Natural killer cell (primary cell): ENCODE results near the gene PDGFC. TPM values are rescaled to one million over a fixed set of nuclear protein-coding genes. Genes with fewer than 3 reads are reported as not detected.

ENCODE experiments used
- ATAC-seq, 3 donors: fragments of 150-1000 bp in 2 of 3; fragments of 200-7000 bp in 1 of 3; cut with Tn5 transposase; 1 replicate in 1 of 3; 2 replicates in 2 of 3; pipeline ENCODE4 v1.10.0; 2021; ENCODE audit warnings: mild to moderate bottlenecking in 2 of 3, moderate library complexity in 2 of 3
- DNase-seq, 2 donors: peaks; one replicate each; pipeline versions ENCODE4 v3.0.0 to v3.0.0-alpha.2; 2013 to 2021; ENCODE audit warnings: mixed read lengths in 1 of 2
- H3K27ac ChIP-seq: one replicate; pipeline ENCODE4 v1.5.1; 2013; ENCODE audit warnings: mild to moderate bottlenecking, low read length
- H3K27me3 ChIP-seq: one replicate; pipeline ENCODE4 v1.6.1; 2013; ENCODE audit warnings: low read length; ENCODE audit not compliant: control insufficient read depth, insufficient read depth
- H3K36me3 ChIP-seq: one replicate; pipeline ENCODE4 v1.6.1; 2013; ENCODE audit warnings: low read length; ENCODE audit not compliant: control insufficient read depth, insufficient read depth
- H3K4me1 ChIP-seq: one replicate; pipeline ENCODE4 v1.6.1; 2013; ENCODE audit warnings: low read length; ENCODE audit not compliant: control insufficient read depth, insufficient read depth
- H3K4me3 ChIP-seq: one replicate; pipeline ENCODE4 v1.5.1; 2013; ENCODE audit warnings: low read length
- H3K9me3 ChIP-seq: one replicate; pipeline ENCODE4 v1.6.1; 2013; ENCODE audit warnings: low read length; ENCODE audit not compliant: control insufficient read depth, insufficient read depth
- H3K27ac Mint-ChIP-seq, 2 donors: one replicate each; pipeline ENCODE4 v1.8.0; 2022; ENCODE audit warnings: mild to moderate bottlenecking in 2 of 2, mixed read lengths in 2 of 2, moderate library complexity in 1 of 2
- H3K27me3 Mint-ChIP-seq, 2 donors: one replicate each; pipeline ENCODE4 v1.8.0; 2022; ENCODE audit warnings: low read depth in 2 of 2, mixed read lengths in 2 of 2
- H3K36me3 Mint-ChIP-seq: one replicate; pipeline ENCODE4 v1.8.0; 2022; ENCODE audit warnings: mixed read lengths
- H3K4me1 Mint-ChIP-seq, 2 donors: one replicate each; pipeline ENCODE4 v1.8.0; 2022; ENCODE audit warnings: mixed read lengths in 2 of 2
- H3K4me3 Mint-ChIP-seq: one replicate; pipeline ENCODE4 v1.8.0; 2022; ENCODE audit warnings: mild to moderate bottlenecking, moderate library complexity, mixed read lengths
- H3K9me3 Mint-ChIP-seq, 2 donors: one replicate each; pipeline ENCODE4 v1.8.0; 2022; ENCODE audit warnings: mixed read lengths in 2 of 2
- CTCF ChIP-seq: fragments of 200-600 bp; IDR thresholded peaks from one replicate; pipeline ENCODE4 v1.8.0; 2022; ENCODE audit warnings: antibody characterized with exemption
- WGBS: methylation state at CpG from one replicate; pipeline ENCODE4 v1.1.7; 2013; ENCODE audit warnings: missing lambda C conversion rate; ENCODE audit not compliant: insufficient coverage; 5-methylcytosine and 5-hydroxymethylcytosine counted together
- intact Hi-C: fragments of 100-400 bp; cut with micrococcal nuclease; formaldehyde crosslinking; loops from one replicate; pipeline ENCODE4 v1.14.2; 2022
- total RNA-seq, 4 donors: library from RNA; stranded (reverse); fragments of 120-200 nt in 1 of 4; gene quantifications; one replicate each; pipeline versions ENCODE4 v1.2.3 to v1.2.4, GENCODE V29; 2013 to 2022

PDGFC gene
- total RNA-seq, 3 donors from 2014 or later (not counting 1 experiment from before 2014, with no cell fraction given), result 0.72 to 1.6 (median 0.90) TPM

DNA sequence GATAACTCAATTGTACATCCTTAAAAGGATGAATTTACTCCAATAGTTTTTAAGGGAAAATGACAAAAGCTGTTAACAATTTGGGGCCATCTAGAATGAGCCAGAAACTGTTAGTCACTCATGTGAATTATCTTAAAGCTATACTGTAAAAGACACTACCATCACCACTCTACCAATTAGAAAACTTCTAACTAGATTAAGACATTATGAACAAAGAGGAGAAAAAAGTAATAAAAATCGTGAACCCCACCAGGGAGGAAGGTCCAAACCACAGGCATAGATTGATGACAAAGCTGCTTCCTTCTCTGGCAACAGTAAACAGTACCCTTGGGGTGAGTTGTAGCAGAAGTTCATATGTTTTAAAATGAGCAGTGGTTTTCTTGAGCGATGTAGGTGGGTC lies 106.1 kb downstream of the PDGFC start:
- intact Hi-C loops, result no loop called here
- no peak for ATAC-seq

DNA sequence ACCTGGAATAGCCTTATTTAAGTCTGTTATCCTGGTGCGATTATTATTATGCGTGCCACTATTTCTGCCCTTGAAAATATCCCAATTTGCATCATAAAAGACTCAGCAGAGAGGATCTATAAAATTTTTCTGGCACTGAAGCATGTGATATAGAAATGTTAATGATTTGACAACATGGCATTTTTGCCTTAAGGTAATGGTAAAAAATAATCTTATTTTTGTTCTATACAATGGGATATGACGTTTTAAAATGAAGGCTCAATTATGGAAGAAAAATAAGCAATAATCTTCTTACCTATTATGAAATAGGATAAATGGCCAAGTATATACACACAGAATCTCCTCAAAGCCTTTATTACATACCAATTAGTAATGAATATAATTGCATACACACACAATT lies 113.5 kb downstream of the PDGFC start:
- Histone ChIP-seq H3K4me1 (no peaks in the 10 kb centered on the region), H3K9me3 (no peaks in the 10 kb centered on the region), H3K27ac (no peak overlapping the region), H3K36me3 (no peaks in the 10 kb centered on the region), H3K27me3 (no peaks in the 10 kb centered on the region), H3K4me3 (no peak overlapping the region)
- no peaks in the 10 kb centered on the region for H3K27me3 Mint-ChIP-seq
- H3K27ac Mint-ChIP-seq, result no peak overlapping the region
- intact Hi-C loops, result no loop called here
- no peak for DNase-seq
- no peak for TF ChIP-seq CTCF
- no peak overlapping the region for H3K4me3 Mint-ChIP-seq
- H3K4me1 Mint-ChIP-seq, result no peaks in the 10 kb centered on the region
- ATAC-seq, result no peak
- H3K9me3 Mint-ChIP-seq, result peaks cover 0 to 4% of the 10 kb centered on the region in 2 donors
- no CpG with 5 or more reads among the region's 3 CpGs for WGBS
- H3K36me3 Mint-ChIP-seq, result no peaks in the 10 kb centered on the region

More for the DNA sequence above, 106.1 kb downstream of the PDGFC start:
- Mint-ChIP-seq H3K4me3 (no peak overlapping the region), H3K4me1 (no peaks in the 10 kb centered on the region), H3K9me3 (peaks cover 2 to 3% of the 10 kb centered on the region in 2 donors), H3K27ac (no peak overlapping the region), H3K36me3 (no peaks in the 10 kb centered on the region), H3K27me3 (no peaks in the 10 kb centered on the region)
- no peak overlapping the region for H3K27ac ChIP-seq
- no peaks in the 10 kb centered on the region for H3K9me3 ChIP-seq
- TF ChIP-seq CTCF, result no peak
- H3K36me3 ChIP-seq, result no peaks in the 10 kb centered on the region
- no peak for DNase-seq
- WGBS, result 0% methylated on average over 1 of the region's 2 CpGs
- H3K27me3 ChIP-seq, result no peaks in the 10 kb centered on the region
- H3K4me3 ChIP-seq, result no peak overlapping the region
- H3K4me1 ChIP-seq, result no peaks in the 10 kb centered on the region

- no peaks in the 10 kb centered on the region for H3K27me3 ChIP-seq
- no peak overlapping the region for H3K4me3 ChIP-seq
- TF ChIP-seq CTCF, result no peak
- 88% methylated on average over 5 of the region's 5 CpGs for WGBS
- Mint-ChIP-seq H3K27me3 (no peaks in the 10 kb centered on the region), H3K36me3 (peaks cover 13% of the 10 kb centered on the region), H3K4me3 (no peak overlapping the region), H3K4me1 (no peaks in the 10 kb centered on the region), H3K9me3 (peaks cover 20 to 28% of the 10 kb centered on the region in 2 donors), H3K27ac (no peak overlapping the region)
- ATAC-seq, result no peak
- H3K27ac ChIP-seq, result no peak overlapping the region
- intact Hi-C loops, result no loop called here
- H3K4me1 ChIP-seq, result no peaks in the 10 kb centered on the region
- peaks cover 29% of the 10 kb centered on the region for H3K9me3 ChIP-seq
- no peak for DNase-seq
- no peaks in the 10 kb centered on the region for H3K36me3 ChIP-seq
Measured at GRCh38 chr4:156838761-156839160, 132.8 kb downstream of the PDGFC start.

GRCh38 chr4:156837625-156838345 lies 133.8 kb downstream of the PDGFC start:
- no peak overlapping the region for H3K4me3 ChIP-seq
- intact Hi-C loops, result no loop called here
- peaks cover 29% of the 10 kb centered on the region for H3K9me3 ChIP-seq
- WGBS, result 90% methylated on average over 2 of the region's 2 CpGs
- ATAC-seq, result no peak
- no peak overlapping the region for H3K27ac ChIP-seq
- H3K27me3 ChIP-seq, result no peaks in the 10 kb centered on the region
- no peaks in the 10 kb centered on the region for H3K36me3 ChIP-seq
- H3K27ac Mint-ChIP-seq, result no peak overlapping the region
- peaks cover 5% of the 10 kb centered on the region for H3K36me3 Mint-ChIP-seq
- H3K4me3 Mint-ChIP-seq, result no peak overlapping the region
- no peak for DNase-seq
- no peaks in the 10 kb centered on the region for H3K4me1 Mint-ChIP-seq
- H3K9me3 Mint-ChIP-seq, result peaks cover 15 to 26% of the 10 kb centered on the region in 2 donors
- TF ChIP-seq CTCF, result no peak
- H3K27me3 Mint-ChIP-seq, result no peaks in the 10 kb centered on the region
- no peaks in the 10 kb centered on the region for H3K4me1 ChIP-seq
